Body of pancreas (tissue), 4 donors: Measurements from ENCODE around the gene GOT2. TPM values are rescaled to one million over a fixed set of nuclear protein-coding genes. Genes with fewer than 3 reads are reported as not detected.

Source experiments
- ATAC-seq: fragments of 150-250 bp; one replicate; pipeline ENCODE4 v1.9.1; 2016
- DNase-seq, 4 donors: peaks; one replicate each; pipeline ENCODE4 v3.0.0-alpha.2; 2019
- H3K27ac ChIP-seq, 4 donors: fragments of 200-600 bp; sonication (generic); 1 replicate in 3 of 4; 2 replicates in 1 of 4; pipeline versions ENCODE4 v1.5.1 to v1.6.1; 2016 to 2019; ENCODE audit warnings: mild to moderate bottlenecking in 1 of 4, mixed read lengths in 1 of 4, moderate library complexity in 1 of 4
- H3K27me3 ChIP-seq, 2 donors: fragments of 200-600 bp; sonication (generic); one replicate each; pipeline ENCODE4 v1.6.0; 2016; ENCODE audit warnings: mild to moderate bottlenecking in 1 of 2
- H3K36me3 ChIP-seq, 2 donors: fragments of 200-600 bp; sonication (generic); replicated peaks in 1 of 2; 2 replicates each; pipeline ENCODE4 v1.5.1; 2016; ENCODE audit warnings: low read depth in 2 of 2; ENCODE audit not compliant: insufficient read depth in 1 of 2
- H3K4me1 ChIP-seq: fragments of 200-600 bp; sonication (generic); one replicate; pipeline ENCODE4 v1.6.0; 2016
- H3K4me3 ChIP-seq, 2 donors: fragments of 200-600 bp; sonication (generic); 1 replicate in 1 of 2; 2 replicates in 1 of 2; pipeline ENCODE4 v1.5.1; 2016 to 2019
- H3K9me3 ChIP-seq, 3 donors: fragments of 200-600 bp; sonication (generic); 1 replicate in 2 of 3; 2 replicates in 1 of 3; pipeline ENCODE4 v1.5.1; 2016
- POLR2A ChIP-seq, 3 donors: fragments of 450-650 bp; IDR thresholded peaks; one replicate each; pipeline ENCODE4 v1.6.1; 2016; ENCODE audit warnings: antibody characterized with exemption in 3 of 3, mild to moderate bottlenecking in 2 of 3
- WGBS, 2 donors: methylation state at CpG; one replicate each; pipeline ENCODE4 v1.1.5; 2017; 5-methylcytosine and 5-hydroxymethylcytosine counted together
- intact Hi-C: fragments of 100-400 bp; cut with DNase I; formaldehyde crosslinking; loops from one replicate; pipeline ENCODE4 v1.15.1; 2023
- total RNA-seq, 2 donors: library from RNA; depleted of rRNA; stranded (reverse); fragments of >200 nt; gene quantifications; one replicate each; pipeline ENCODE4 v1.1.0, GENCODE V29; 2016
- TF ChIP-seq, protein P1 (sequence below), 7 experiments: fragments of 450-650 bp in 4 of 7; fragments of 200-600 bp in 3 of 7; sonication (generic) in 3 of 7; IDR thresholded peaks; one replicate each; pipeline ENCODE4 v1.5.1; 2016 to 2019; ENCODE audit warnings: antibody characterized with exemption in 7 of 7

Gene GOT2
- total RNA-seq, 2 donors from 2014 or later, result 26.2 to 44.8 TPM

DNA sequence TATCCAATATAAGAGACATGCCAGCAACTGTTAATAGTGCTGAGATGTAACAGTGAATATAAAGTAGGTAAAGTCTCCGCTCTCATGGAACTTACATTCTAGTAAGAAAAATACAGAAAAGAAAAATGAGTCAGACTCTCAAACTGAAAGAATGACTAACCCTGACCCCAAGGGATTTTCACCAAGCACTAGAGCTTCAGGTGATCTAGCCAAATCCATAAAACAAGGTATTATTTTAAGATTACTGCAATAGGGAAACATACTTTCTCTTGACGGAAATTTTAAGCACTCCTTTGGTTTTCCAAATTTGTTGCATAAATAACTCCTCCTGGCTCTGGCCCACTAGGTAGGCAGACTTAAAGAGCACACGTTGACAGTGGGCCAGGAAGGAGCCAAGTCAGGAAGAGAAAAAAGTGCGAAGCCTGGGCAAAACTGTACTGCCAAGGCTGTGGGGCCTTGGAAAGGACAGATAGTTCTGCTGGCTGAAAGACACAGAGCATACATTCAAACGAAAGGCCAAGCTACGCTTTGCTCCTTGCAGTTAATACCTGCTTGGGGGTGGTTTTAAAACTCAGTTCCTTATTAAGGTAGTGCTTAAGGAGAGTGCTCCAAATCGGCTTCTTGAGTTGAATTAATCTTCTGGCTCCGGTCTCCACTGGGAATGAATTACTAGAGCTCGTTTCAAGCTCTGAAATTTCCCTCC lies 1.4 kb downstream of the GOT2 start:
- Histone ChIP-seq H3K27ac (peak overlapping the region in 2 of 4 donors; percentile 82 to 87), H3K4me3 (peak overlapping the region in 1 of 2 donors; percentile 90), H3K36me3 (no peaks in the 10 kb centered on the region), H3K9me3 (no peaks in the 10 kb centered on the region), H3K27me3 (no peaks in the 10 kb centered on the region), H3K4me1 (peaks cover 18% of the 10 kb centered on the region)
- intact Hi-C loops, result no loop called here
- TF ChIP-seq, protein P1, sequence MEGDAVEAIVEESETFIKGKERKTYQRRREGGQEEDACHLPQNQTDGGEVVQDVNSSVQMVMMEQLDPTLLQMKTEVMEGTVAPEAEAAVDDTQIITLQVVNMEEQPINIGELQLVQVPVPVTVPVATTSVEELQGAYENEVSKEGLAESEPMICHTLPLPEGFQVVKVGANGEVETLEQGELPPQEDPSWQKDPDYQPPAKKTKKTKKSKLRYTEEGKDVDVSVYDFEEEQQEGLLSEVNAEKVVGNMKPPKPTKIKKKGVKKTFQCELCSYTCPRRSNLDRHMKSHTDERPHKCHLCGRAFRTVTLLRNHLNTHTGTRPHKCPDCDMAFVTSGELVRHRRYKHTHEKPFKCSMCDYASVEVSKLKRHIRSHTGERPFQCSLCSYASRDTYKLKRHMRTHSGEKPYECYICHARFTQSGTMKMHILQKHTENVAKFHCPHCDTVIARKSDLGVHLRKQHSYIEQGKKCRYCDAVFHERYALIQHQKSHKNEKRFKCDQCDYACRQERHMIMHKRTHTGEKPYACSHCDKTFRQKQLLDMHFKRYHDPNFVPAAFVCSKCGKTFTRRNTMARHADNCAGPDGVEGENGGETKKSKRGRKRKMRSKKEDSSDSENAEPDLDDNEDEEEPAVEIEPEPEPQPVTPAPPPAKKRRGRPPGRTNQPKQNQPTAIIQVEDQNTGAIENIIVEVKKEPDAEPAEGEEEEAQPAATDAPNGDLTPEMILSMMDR (IDR thresholded peaks at IDR 0.05), result no peak
- TF ChIP-seq POLR2A (IDR thresholded peaks at IDR 0.05), result no peak
- 26 to 32% methylated on average over 9 of the region's 9 CpGs for WGBS, 2 donors
- ATAC-seq (no peak), DNase-seq (no peak)

DNA sequence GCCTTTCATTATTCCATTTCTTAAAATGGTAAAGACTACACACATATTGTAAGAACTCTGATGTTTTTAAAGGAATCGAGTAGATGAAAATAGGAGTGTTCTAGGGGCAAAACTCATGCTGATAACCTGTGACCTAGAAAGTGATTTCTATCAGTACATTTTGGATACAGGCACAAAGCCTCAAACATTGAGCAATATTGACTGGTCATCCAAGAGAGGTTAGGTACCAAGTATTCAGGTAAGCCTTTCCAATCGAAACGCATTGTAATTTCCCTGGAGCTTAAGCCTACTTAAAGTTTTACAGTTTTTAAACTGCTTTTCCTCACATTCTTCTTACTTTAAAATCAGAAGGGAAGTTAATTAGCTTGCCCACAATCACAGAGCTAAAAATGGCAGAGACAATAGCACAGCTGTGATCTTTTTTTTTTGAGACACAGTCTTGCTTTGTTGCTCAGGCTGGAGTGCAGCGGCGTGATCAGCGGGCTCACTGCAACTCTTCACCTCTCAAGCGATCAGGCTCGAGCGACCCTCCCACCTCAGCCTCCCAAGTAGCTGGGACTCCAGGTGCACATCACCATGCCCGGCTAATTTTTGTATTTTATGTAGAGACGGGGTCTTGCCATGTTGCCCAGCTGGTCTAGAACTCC lies 3.3 kb downstream of the GOT2 start:
- WGBS, 2 donors, result 93 to 96% methylated on average over 10 to 11 of the region's 11 CpGs
- DNase-seq (no peak), ATAC-seq (no peak)
- TF ChIP-seq, protein P1 (IDR thresholded peaks at IDR 0.05), result no peak
- no peak for TF ChIP-seq POLR2A (IDR thresholded peaks at IDR 0.05)
- intact Hi-C loops, result no loop called here
- H3K27ac ChIP-seq, result no peak overlapping the region
- no peaks in the 10 kb centered on the region for H3K36me3 ChIP-seq
- no peaks in the 10 kb centered on the region for H3K27me3 ChIP-seq
- no peak overlapping the region for H3K4me3 ChIP-seq
- peaks cover 18% of the 10 kb centered on the region for H3K4me1 ChIP-seq
- H3K9me3 ChIP-seq, result no peaks in the 10 kb centered on the region

DNA sequence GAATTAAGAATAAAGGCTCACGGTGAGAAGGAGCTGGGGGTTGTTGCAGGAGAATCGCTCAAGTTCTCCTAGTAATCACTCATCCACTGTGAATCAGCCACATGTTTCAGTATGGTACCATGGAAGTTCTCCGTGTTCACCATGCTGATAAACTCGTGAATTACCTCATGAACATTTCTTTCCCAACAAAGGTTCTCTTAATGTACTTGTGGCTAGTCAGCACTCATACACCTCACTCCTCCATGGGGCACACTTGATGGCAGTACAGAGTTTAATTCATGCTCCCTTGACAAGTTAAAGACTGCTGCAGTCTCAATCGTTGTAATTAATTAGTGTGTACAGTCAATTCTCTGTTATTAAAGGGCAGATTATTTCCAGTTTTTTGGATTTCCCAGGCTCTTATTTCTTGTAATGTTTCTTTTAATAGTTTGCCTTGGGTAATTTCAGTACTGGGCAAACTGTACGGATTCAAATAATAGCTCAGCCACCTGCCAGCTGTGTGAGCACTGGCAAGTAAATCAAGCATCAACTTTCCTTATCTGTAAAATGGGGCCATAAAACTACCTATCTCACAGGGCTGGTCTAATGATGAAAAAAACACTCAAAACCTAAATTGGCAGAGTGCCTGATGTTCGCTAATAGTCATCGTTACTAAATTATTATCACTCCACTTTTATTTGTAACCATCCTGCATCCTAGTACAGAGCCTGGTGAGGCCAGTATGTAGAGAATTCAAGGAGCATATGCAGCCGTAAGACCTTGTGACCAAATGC lies 6.1 kb downstream of the GOT2 start:
- DNase-seq (no peak), ATAC-seq (no peak)
- no peak overlapping the region for H3K4me3 ChIP-seq
- no peak overlapping the region for H3K27ac ChIP-seq
- H3K4me1 ChIP-seq, result peaks cover 11% of the 10 kb centered on the region
- H3K9me3 ChIP-seq, result no peaks in the 10 kb centered on the region
- TF ChIP-seq POLR2A (IDR thresholded peaks at IDR 0.05), result no peak
- TF ChIP-seq, protein P1 (IDR thresholded peaks at IDR 0.05), result no peak
- WGBS, 2 donors, result 83 to 86% methylated on average over 9 of the region's 9 CpGs
- intact Hi-C loops, result no loop called here
- no peaks in the 10 kb centered on the region for H3K27me3 ChIP-seq
- peaks cover 0 to 1% of the 10 kb centered on the region in 2 donors for H3K36me3 ChIP-seq

DNA sequence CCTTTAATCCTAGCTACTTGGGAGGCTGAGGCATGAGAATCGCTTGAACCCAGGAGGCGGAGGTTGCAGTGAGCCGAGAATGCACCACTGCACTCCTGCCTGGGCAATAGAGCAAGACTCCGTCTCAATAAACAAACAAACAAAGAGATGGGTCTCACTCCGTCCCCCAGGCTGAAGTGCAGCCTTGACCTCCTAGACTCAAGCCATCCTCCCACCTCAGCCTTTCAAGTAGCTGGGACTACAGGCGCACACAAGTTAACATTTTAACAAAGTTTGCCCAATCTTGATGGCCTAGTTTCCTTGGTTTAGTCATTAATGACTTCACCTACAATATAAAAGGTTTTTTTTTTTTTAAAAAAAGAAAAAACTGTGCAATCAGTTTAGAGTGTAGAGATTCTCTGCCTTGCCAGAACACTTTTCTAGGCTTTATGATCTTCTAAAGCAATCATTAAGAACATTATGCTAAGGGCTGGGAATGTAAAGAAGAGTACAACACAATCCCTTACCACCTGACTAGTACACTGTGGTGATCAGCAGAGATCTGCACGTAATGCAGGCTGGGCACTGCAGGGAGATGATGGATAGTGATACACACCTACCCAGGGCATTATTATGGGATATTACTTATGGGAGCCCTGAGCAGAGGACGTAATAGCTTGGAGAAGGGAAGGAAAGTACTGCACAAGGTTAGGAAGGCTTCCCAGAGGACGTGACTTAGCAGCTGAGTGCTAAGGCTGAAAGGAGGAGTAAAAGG lies 6.9 kb downstream of the GOT2 start:
- Histone ChIP-seq H3K9me3 (no peaks in the 10 kb centered on the region), H3K27ac (no peak overlapping the region), H3K27me3 (no peaks in the 10 kb centered on the region), H3K36me3 (peaks cover 0 to 5% of the 10 kb centered on the region in 2 donors), H3K4me3 (no peak overlapping the region), H3K4me1 (peaks cover 4% of the 10 kb centered on the region)
- ATAC-seq (no peak), DNase-seq (no peak)
- WGBS, 2 donors, result 82 to 87% methylated on average over 9 of the region's 9 CpGs
- intact Hi-C loops, result no loop called here
- TF ChIP-seq, protein P1 (IDR thresholded peaks at IDR 0.05), result no peak
- no peak for TF ChIP-seq POLR2A (IDR thresholded peaks at IDR 0.05)
